GM10266 (cell line): ENCODE measurements around the gene IMPG1.

Experiments used
- DNase-seq: peaks from one replicate; pipeline ENCODE4 v3.0.0; 2012; ENCODE audit errors: extremely low spot score
- CTCF ChIP-seq: IDR thresholded peaks from 2 replicates; pipeline ENCODE4 v1.5.1; 2012; ENCODE audit warnings: mild to moderate bottlenecking, low read depth; ENCODE audit not compliant: control insufficient read depth, insufficient read depth; ENCODE audit errors: missing control alignments

Gene IMPG1

GRCh38 chr6:75893776-75894152 is 178.7 kb downstream of the IMPG1 start:
- DNase-seq, result no peak
- TF ChIP-seq CTCF, result no peak

DNA sequence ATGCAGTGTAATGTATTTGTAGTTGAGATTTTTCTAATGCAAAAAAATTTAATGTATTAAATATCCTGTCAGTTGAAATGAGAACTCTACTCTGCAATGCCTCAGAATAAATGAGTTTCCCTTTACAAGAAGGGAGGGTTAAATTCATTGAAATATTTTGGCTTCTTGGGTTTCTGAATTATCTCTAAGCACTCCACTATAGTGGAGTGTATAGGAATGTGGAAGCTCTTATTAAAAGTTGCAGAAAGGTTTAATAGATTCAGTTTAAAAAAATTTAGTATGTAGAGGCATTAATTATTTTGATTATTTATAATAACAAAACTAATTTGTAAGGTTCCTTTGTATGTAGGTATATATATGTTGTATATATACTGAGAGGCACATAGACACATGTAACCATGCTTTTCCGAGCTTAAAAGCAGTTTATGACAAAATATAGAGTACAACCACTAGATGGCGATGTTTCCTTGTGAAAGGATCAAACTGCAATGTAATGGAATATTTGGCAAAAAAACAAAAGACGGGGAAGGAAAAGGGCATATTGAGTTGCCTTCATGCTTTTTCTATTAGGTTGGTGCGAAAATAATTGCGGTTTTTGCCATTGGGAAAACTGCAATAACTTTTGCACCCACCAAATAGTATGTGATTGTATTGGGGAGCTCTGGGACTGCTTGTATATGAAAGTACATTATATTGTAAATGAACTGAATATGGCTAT is 179.2 kb downstream of the IMPG1 start:
- DNase-seq, result peak; percentile 29
- TF ChIP-seq CTCF, result peak; percentile 56

DNA sequence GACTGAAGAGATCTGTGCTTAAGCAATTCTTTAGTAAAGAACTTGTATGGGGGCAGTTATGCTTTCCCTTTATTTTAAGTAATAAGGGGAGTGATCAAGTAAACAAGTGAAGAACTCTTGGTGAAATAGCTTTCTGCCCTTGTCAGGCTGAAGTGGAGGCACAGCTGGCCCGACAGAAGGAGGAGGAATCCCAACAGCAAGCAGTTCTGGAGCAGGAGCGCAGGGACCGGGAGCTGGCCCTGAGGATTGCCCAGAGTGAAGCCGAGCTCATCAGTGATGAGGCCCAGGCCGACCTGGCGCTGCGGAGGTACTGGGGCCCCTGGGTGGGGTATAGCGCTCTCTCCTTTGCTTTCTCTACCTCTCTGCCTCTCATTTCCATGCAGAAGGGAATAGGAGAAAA is 180.1 kb downstream of the IMPG1 start:
- no peak for DNase-seq
- TF ChIP-seq CTCF, result no peak

DNA sequence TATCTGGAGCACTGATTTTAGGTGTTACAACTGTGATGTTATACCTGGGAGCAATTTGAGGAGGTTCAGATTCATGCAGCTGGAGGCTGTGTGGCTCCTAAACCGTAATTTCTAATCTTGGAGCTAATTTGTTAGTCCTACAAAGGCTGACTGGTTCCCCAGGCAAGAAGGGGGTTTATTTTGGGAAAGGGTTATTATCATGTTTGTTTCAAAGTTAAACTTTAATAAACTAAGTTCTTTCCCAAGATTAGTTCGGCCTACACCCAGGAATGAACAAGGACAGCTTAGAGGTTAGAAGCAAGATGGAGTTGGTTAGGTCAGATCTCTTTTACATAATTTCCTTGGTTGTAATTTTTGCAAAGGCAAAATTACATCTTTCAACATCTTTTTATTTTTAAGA is 187.6 kb downstream of the IMPG1 start:
- TF ChIP-seq CTCF, result no peak
- no peak for DNase-seq

DNA sequence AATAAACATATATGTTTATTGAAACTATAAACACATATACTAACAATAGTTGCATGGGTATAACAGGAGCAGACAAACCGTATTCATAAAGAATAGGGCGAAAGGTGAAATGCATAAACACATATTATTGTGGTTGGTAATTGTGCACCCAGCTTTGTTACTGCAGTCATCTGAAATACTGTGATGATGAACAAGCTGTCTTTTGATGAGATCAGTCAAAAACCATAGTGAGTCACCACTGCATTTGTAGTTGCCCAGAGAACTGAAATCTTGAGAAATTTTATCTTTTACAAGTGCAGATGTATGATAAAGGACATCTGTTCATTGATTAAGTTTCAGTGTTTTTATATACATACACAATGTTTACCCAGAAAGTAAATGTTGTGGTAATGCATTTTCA is 189.7 kb downstream of the IMPG1 start:
- no peak for DNase-seq
- TF ChIP-seq CTCF, result no peak

DNA sequence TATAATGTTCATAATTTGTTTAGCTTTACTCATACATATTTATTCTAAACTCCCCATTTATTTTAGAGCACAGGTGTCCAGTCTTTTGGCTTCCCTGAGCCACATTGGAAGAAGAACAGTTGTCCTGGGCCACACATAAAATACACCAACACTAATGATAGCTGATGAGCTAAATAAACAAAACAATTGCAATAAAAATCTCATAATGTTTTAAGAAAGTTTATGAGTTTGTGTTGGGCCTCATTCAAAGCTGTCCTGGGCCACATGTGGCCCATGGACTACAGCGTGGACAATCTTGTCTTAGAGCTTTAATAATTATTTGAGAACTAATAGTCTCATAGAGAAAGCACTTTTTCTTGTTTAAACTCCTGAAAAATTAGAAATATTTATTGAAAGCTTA is 192.2 kb downstream of the IMPG1 start:
- TF ChIP-seq CTCF, result no peak
- DNase-seq, result no peak

DNA sequence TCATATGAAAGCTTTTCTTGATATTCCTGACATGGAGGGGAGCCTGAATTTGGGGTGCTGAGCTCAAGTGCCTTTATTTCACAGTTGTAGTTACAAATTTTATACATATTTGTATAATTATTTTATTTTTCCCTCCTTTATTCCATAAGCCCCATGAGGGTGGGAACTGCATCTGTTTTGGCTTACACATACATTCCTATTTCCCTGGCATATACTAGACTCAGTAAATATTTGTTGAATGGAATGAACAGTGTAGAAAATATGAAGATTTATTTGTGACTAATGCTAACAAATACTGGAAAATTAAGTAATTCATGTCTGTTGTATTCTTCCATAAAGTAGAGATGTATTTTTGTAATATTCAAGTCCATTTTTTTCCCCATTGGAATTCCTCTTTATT is 196.3 kb downstream of the IMPG1 start:
- TF ChIP-seq CTCF, result no peak
- DNase-seq, result no peak
